ENCODE results near the gene RXFP3.

Gene RXFP3

DNA sequence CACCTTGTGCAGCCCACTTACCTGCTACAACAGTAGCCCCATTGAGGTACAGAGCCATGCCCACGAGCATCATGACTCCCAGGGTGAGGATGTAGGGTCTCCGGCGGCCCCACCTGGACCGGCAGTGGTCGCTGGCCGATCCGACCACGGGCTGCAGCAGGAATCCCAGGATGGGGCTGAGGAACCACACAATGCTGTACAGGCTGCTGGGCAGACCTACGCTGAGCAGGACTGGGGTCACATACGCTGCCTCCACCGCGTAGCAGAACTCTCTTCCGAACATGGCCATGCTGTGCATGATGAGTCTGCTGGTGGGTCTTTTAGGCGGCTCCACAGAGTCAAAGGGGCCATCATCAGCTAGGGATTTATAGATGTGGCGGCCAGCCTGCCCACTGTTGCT, 48.0 kb downstream of the RXFP3 start:
- no peak for DNase-seq

DNA sequence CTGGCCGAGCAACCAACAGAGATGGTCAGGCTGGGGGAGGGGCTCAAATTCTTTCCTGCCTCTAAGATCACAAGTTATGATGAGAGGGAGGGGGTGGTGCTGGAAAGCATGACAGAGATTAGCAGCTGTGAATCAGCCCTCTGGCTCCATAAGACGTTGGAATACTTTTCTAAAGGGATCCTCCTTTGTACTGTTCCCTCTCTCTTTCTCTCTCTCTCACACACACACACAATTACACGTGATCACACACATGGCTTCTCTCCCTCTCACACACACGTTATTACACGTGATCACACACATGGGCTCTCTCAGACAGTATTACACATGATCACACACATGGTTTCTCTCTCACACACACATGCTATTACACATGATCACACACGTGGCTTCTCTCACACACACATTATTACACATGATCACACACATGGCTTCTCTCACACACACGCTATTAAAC, 48.5 kb downstream of the RXFP3 start, which contains the start of gene SLC45A2:
TSS of gene SLC45A2 (minus strand) at position 23 of the 454 bp plus-strand sequence. CDS start 110 bp downstream, outside the sequence.
- no peak for DNase-seq

- no peak for DNase-seq
These were observed 49.3 kb downstream of the RXFP3 start for GRCh38 chr5:33985447-33985846.
